GM12875 (cell line): ENCODE data around the gene ABHD16B.
"Not testable (repeated sequence)": the region's sequence is repeated elsewhere in the genome, so short reads cannot be mapped to it uniquely, and the experiment has no call there.

Source experiments
- H3K4me3 ChIP-seq: one replicate; pipeline ENCODE4 v1.5.1; 2011; ENCODE audit warnings: low read depth, low read length, control low read depth
- TF ChIP-seq, protein P1 (sequence below): IDR thresholded peaks from 2 replicates; pipeline ENCODE4 v1.5.1; 2011; ENCODE audit warnings: low read depth, mild to moderate bottlenecking, control low read depth, inconsistent platforms, low read length, moderate library complexity, borderline replicate concordance; ENCODE audit not compliant: insufficient read depth

ABHD16B gene

DNA sequence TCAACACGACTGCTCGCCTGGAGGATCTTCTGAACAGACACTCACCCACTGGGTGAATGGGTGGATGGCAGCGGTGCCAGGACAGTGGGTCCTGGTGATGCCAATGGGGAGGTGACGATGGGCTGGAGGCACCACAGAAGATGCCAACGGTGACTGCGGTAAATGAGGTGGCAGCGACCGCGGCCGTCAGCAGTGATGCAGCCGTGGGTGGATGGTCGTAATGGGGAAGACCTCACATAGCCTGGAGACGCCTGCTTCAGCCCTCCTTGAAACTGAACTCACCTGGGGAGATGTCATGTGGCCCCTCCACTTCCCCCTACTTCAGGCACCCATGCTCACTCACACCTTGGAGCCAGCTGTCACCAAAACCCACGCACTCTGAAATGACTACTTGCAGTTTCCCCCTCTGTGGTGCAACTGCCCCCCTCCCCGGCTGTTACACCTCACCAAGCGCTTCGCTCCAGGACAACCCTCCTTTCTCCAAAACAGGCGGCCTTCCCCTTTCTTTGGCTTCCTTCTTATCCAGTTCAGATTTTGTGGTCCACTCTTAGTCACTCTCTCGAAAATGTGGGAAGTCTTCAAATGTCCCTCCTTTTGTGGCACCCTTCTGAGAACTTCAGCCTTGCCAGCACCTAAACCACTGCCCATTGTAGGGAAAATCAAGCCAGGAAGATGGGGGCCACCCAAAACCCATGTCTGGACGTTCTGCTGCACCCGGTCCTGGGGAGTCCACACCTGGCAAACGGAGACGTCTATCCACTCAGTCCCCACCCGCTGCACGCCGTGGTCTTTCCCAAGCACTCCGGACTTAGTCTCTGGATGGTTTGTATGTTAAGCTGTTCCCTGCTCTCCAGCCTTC lies 10.4 kb upstream of the ABHD16B start:
- H3K4me3 ChIP-seq: no peak overlapping the region
- TF ChIP-seq, protein P1, sequence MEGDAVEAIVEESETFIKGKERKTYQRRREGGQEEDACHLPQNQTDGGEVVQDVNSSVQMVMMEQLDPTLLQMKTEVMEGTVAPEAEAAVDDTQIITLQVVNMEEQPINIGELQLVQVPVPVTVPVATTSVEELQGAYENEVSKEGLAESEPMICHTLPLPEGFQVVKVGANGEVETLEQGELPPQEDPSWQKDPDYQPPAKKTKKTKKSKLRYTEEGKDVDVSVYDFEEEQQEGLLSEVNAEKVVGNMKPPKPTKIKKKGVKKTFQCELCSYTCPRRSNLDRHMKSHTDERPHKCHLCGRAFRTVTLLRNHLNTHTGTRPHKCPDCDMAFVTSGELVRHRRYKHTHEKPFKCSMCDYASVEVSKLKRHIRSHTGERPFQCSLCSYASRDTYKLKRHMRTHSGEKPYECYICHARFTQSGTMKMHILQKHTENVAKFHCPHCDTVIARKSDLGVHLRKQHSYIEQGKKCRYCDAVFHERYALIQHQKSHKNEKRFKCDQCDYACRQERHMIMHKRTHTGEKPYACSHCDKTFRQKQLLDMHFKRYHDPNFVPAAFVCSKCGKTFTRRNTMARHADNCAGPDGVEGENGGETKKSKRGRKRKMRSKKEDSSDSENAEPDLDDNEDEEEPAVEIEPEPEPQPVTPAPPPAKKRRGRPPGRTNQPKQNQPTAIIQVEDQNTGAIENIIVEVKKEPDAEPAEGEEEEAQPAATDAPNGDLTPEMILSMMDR: no peak

DNA sequence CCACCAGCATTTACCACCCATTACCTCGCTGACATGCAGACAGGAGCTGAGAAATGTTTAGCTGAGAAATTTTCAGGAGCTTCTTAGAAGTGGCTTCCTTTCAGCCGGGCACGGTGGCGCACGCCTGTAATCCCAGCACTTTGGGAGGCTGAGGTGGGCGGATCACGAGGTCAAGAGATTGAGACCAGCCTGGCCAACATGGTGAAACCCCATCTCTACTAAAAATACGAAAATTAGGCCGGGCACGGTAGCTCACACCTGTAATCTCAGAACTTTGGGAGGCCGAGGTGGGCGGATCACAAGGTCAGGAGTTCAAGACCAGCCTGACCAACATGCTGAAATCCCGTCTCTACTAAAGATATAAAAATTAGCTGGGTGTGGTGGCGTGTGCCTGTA lies 9.8 kb upstream of the ABHD16B start:
- not testable (repeated sequence) for H3K4me3 ChIP-seq

DNA sequence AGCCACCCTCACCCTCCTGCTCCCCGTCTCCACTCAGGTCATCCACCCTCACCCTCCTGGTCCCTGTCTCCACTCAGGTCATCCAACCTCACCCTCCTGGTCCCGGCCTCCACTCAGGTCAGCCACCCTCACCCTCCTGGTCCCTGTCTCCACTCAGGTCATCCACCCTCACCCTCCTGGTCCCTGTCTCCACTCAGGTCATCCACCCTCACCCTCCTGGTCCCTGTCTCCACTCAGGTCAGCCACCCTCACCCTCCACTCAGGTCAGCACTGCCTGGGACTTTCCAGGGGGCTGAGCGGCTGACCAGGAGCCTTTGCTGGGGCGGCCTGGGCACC lies 7.6 kb upstream of the ABHD16B start:
- H3K4me3 ChIP-seq: not testable (repeated sequence)

DNA sequence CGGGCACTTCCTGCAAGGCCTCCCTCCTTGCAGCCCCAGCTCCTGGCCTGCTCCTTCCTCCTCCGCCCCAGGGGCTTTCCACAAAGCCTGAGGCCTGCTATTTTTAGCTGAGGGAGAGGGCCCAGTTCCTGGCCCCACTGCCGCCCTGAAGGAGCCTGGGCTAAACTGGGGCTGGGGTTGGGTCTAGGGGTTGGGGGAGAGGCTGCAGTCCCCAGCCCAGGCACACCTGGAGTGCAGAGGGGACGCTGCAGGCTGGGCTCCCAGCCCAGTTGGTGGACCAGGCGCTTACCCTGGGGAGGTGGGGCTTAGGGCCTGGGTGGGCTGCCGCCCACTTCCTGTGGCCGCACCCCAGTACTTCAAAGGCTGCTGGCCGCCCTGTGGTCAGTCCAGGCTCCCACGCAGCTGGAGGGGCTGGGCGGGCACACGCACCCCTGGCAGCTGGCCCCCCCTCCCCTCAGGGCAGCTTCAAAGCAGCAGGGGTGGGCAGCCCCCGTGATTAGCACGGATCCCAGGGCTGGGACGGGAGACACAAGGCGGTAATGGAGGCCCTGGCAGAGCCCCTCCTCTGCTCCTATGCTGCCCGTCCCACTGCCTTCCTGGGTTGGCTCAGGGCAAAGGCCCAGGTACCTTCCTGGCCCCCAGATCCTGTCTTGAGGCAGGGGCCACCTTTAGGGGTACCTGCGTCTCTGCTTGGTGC lies 7.1 kb upstream of the ABHD16B start:
- no peak overlapping the region for H3K4me3 ChIP-seq
- TF ChIP-seq, protein P1: no peak

- H3K4me3 ChIP-seq: no peak overlapping the region
- TF ChIP-seq, protein P1: no peak
Observed at GRCh38 chr20:63854766-63855362, 6.4 kb upstream of the ABHD16B start.

- H3K4me3 ChIP-seq: no peak overlapping the region
- TF ChIP-seq, protein P1: no peak
Observed at GRCh38 chr20:63855363-63856097, 5.8 kb upstream of the ABHD16B start.

- TF ChIP-seq, protein P1: no peak
- H3K4me3 ChIP-seq: no peak overlapping the region
Observed at GRCh38 chr20:63856098-63856511, 5.2 kb upstream of the ABHD16B start.
